A549 (cell line): ENCODE results near the gene CREB1. TPM values are rescaled to one million over a fixed set of nuclear protein-coding genes. Genes with fewer than 3 reads are reported as not detected.
"Not testable (repeated sequence)": the region's sequence is repeated elsewhere in the genome, so short reads cannot be mapped to it uniquely, and the experiment has no call there.

Experiments
- ATAC-seq, 2 experiments: fragments of 200-7000 bp in 1 of 2; fragments of >200 bp in 1 of 2; cut with Nextera tagmentation in 1 of 2; cut with Tn5 transposase in 1 of 2; 3 replicates each; pipeline versions ENCODE4 v1.8.0 to v1.9.1; 2018 to 2020; ENCODE audit warnings: mild to moderate bottlenecking in 1 of 2, moderate library complexity in 1 of 2
- CTCF ChIA-PET: fragments of 300-600 bp; sonication (Branson Sonifier 250); formaldehyde crosslinking; extraction: SDS; loops from one replicate; lab custom pipeline; 2021; ENCODE audit warnings: antibody characterized with exemption, inconsistent platforms; lab: Yijun Ruan, JAX
- POLR2A ChIA-PET: fragments of 350-600 bp; formaldehyde crosslinking; extraction: SDS; loops from one replicate; lab custom pipeline; 2021; ENCODE audit warnings: antibody characterized with exemption, inconsistent platforms; lab: Yijun Ruan, JAX
- DNase-seq, 2 experiments: peaks; one replicate each; pipeline versions ENCODE4 v3.0.0 to v3.0.0-alpha.2; 2011 to 2016; ENCODE audit warnings: low read depth in 1 of 2, low spot score in 1 of 2
- FAIRE-seq: peaks from 2 replicates; lab custom pipeline; 2011; peaks lifted over from hg19 to GRCh38; lab: Jason Lieb, UNC
- H3K27ac ChIP-seq, 2 experiments: fragments of >200 bp; sonication (Bioruptor Twin); formaldehyde crosslinking; 3 replicates each; pipeline ENCODE4 v1.5.1; 2016 to 2017
- H3K4me1 ChIP-seq: fragments of >200 bp; sonication (Bioruptor Twin); formaldehyde crosslinking; 3 replicates; pipeline ENCODE4 v1.6.1; 2016
- H3K4me2 ChIP-seq: fragments of >200 bp; sonication (Bioruptor Twin); formaldehyde crosslinking; 3 replicates; pipeline ENCODE4 v1.6.1; 2016
- H3K4me3 ChIP-seq: fragments of >200 bp; sonication (Bioruptor Twin); formaldehyde crosslinking; 3 replicates; pipeline ENCODE4 v1.5.1; 2016
- H3K9me3 ChIP-seq: fragments of >200 bp; sonication (Bioruptor Twin); formaldehyde crosslinking; 3 replicates; pipeline ENCODE4 v1.6.1; 2016
- CBX2 ChIP-seq: fragments of 200-600 bp; sonication (generic); IDR thresholded peaks from 2 replicates; pipeline ENCODE4 v1.6.1; 2016; ENCODE audit warnings: low read depth, mild to moderate bottlenecking, borderline replicate concordance
- EP300 ChIP-seq, 2 experiments: fragments of >200 bp; sonication (Bioruptor Twin); formaldehyde crosslinking; IDR thresholded peaks; 2 replicates in 1 of 2; 3 replicates in 1 of 2; pipeline ENCODE4 v1.6.1; 2016 to 2017
- ESRRA ChIP-seq: fragments of 150-350 bp; IDR thresholded peaks from 2 replicates; pipeline ENCODE4 v1.6.1; 2014; ENCODE audit warnings: mild to moderate bottlenecking, low read length, borderline replicate concordance
- FOSL2 ChIP-seq, 2 experiments: fragments of 450-650 bp in 1 of 2; fragments of >200 bp in 1 of 2; sonication (Bioruptor Twin) in 1 of 2; formaldehyde crosslinking; IDR thresholded peaks; 2 replicates each; pipeline versions ENCODE4 v1.5.0 to v1.6.1; 2016 to 2020; ENCODE audit warnings: mild to moderate bottlenecking in 1 of 2, moderate library complexity in 1 of 2
- HDAC2 ChIP-seq: fragments of 200-600 bp; sonication (generic); IDR thresholded peaks from 2 replicates; pipeline ENCODE4 v1.6.1; 2016
- HOXA7 ChIP-seq: fragments of 250-450 bp; sonication (Bioruptor Pico); IDR thresholded peaks from 2 replicates; pipeline ENCODE4 v1.5.0; 2020; ENCODE audit warnings: mild to moderate bottlenecking, moderate library complexity
- HOXB5 ChIP-seq: fragments of 250-450 bp; sonication (Bioruptor Pico); IDR thresholded peaks from 2 replicates; pipeline ENCODE4 v1.5.0; 2020; ENCODE audit warnings: mild to moderate bottlenecking, moderate library complexity
- MAX ChIP-seq: IDR thresholded peaks from 2 replicates; pipeline ENCODE4 v1.6.1; 2012
- RARB ChIP-seq: fragments of 250-450 bp; sonication (Bioruptor Pico); IDR thresholded peaks from 2 replicates; pipeline ENCODE4 v1.8.0; 2021; ENCODE audit warnings: mild to moderate bottlenecking, moderate library complexity
- TP53 ChIP-seq: fragments of 250-450 bp; sonication (Bioruptor Pico); IDR thresholded peaks from 2 replicates; pipeline ENCODE4 v1.5.0; 2021; ENCODE audit warnings: mild to moderate bottlenecking, moderate library complexity
- ZC3H11A ChIP-seq: fragments of 450-650 bp; IDR thresholded peaks from 2 replicates; pipeline ENCODE4 v1.6.1; 2014; ENCODE audit warnings: antibody characterized with exemption, mild to moderate bottlenecking
- ZFP36 ChIP-seq: fragments of 450-650 bp; IDR thresholded peaks from 2 replicates; pipeline ENCODE4 v1.6.1; 2014; ENCODE audit warnings: borderline replicate concordance; ENCODE audit not compliant: partially characterized antibody
- ZSCAN20 ChIP-seq: fragments of 250-450 bp; sonication (Bioruptor Pico); IDR thresholded peaks from 2 replicates; pipeline ENCODE4 v1.8.0; 2022; ENCODE audit warnings: mild to moderate bottlenecking, moderate library complexity
- WGBS: methylation state at CpG from one replicate; pipeline ENCODE4 v1.1.6; 2017; ENCODE audit errors: missing lambda C conversion rate; 5-methylcytosine and 5-hydroxymethylcytosine counted together
- polyA plus RNA-seq, 4 experiments: library from polyadenylated mRNA; depleted of rRNA in 3 of 4; stranded (reverse); fragments of >200 nt; fragmentation: RNase III in 1 of 4; extraction: RNeasy Plus Mini Kit Qiagen cat#74134 plus additional on column Dnase treatment in 1 of 4; gene quantifications; 2 replicates in 3 of 4; 3 replicates in 1 of 4; pipeline ENCODE4 v1.2.3, GENCODE V29; 2011 to 2017
- TF ChIP-seq, protein P1 (sequence below): fragments of >200 bp; sonication (Bioruptor Twin); formaldehyde crosslinking; IDR thresholded peaks from 3 replicates; pipeline ENCODE4 v1.6.1; 2016

The CREB1 gene
- polyA plus RNA-seq, 2 of the 4 experiments (the other 2 are of a cell fraction): 14.3 to 42.5 TPM

- no peak for FAIRE-seq
- H3K9me3 ChIP-seq: peaks cover 10% of the 10 kb centered on the region; the same call in 2 of the 3 replicates
- peak in 1 of 2 experiments; percentile 57 for DNase-seq
- POLR2A ChIA-PET: interaction anchor here (1.5 to 1.7 kb wide), 2 partner anchors 10 to 76 kb away, joined by 4 to 5 read pairs; partner anchors contain the start of genes CCNYL1 and METTL21A
- H3K4me1 ChIP-seq: peaks cover 50% of the 10 kb centered on the region
- 37% methylated on average over 11 of the region's 11 CpGs for WGBS
- peak; percentile 75; the same call in 1 of the 2 replicates for TF ChIP-seq MAX
- TF ChIP-seq ZFP36: no peak
- TF ChIP-seq CBX2: no peak
- TF ChIP-seq, protein P1, sequence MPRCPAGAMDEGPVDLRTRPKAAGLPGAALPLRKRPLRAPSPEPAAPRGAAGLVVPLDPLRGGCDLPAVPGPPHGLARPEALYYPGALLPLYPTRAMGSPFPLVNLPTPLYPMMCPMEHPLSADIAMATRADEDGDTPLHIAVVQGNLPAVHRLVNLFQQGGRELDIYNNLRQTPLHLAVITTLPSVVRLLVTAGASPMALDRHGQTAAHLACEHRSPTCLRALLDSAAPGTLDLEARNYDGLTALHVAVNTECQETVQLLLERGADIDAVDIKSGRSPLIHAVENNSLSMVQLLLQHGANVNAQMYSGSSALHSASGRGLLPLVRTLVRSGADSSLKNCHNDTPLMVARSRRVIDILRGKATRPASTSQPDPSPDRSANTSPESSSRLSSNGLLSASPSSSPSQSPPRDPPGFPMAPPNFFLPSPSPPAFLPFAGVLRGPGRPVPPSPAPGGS: no peak
- TF ChIP-seq FOSL2 (IDR thresholded peaks at IDR 0.05): peak; percentile 34; the same call in 1 of the 2 replicates
- peak; percentile 71 for TF ChIP-seq FOSL2 (CRISPR knock-in tag; IDR thresholded peaks at IDR 0.05)
- TF ChIP-seq HOXB5 (CRISPR knock-in tag): no peak
- peak; percentile 52 to 64; a peak in 5 of 6 replicates for ATAC-seq
- CTCF ChIA-PET: interaction anchor here (1.1 to 3.0 kb wide), 8 partner anchors 9 to 110 kb away, joined by 3 to 24 read pairs (median 4); no protein-coding TSS in a partner anchor
- no peak overlapping the region for H3K4me3 ChIP-seq
- peak overlapping the region; percentile 40 for H3K4me2 ChIP-seq
- H3K27ac ChIP-seq: peak overlapping the region; percentile 89 to 94
Measured at GRCh38 chr2:207635468-207636200, 105.9 kb downstream of the CREB1 start.

DNA sequence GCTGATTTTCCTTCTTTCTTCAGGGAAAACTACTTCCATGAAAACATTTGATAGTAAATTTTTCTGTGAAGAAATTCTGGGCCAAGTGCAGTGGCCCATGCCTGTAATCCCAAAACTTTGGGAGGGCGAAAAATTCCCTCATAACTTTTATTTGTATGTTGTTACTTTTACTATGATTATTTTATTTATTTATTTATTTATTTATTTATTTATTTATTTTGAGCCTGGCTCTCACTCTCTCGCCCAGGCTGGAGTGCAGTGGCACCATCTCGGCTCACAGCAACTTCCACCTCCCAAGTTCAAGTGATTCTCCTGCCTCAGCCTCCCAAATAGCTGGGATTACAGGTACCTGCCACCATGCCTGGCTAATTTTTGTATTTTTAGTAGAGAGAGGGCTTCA is 109.5 kb downstream of the CREB1 start:
- H3K27ac ChIP-seq, H3K4me2 ChIP-seq, ATAC-seq, POLR2A ChIA-PET, DNase-seq, H3K4me3 ChIP-seq, FAIRE-seq: not testable (repeated sequence)
- peaks cover 14% of the 10 kb centered on the region; the same call in 2 of the 3 replicates for H3K9me3 ChIP-seq
- peaks cover 20% of the 10 kb centered on the region for H3K4me1 ChIP-seq
- whole genome bisulfite sequencing: 84% methylated on average over 3 of the region's 3 CpGs
- peak; percentile 30 for TF ChIP-seq ZC3H11A
- CTCF ChIA-PET: interaction anchor here (1.8 kb wide), 1 partner anchor 29 kb away, joined by 4 read pairs; no protein-coding TSS in a partner anchor

- ChIA-PET POLR2A (no interaction called here), CTCF (no interaction called here)
- no peak for ATAC-seq
- peaks cover 14% of the 10 kb centered on the region; the same call in 2 of the 3 replicates for H3K9me3 ChIP-seq
- H3K27ac ChIP-seq: no peak overlapping the region
- no peak overlapping the region for H3K4me2 ChIP-seq
- peaks cover 11% of the 10 kb centered on the region for H3K4me1 ChIP-seq
- no peak overlapping the region for H3K4me3 ChIP-seq
- DNase-seq: no peak
- no peak for TF ChIP-seq HDAC2
- TF ChIP-seq ESRRA: no peak
- TF ChIP-seq FOSL2 (IDR thresholded peaks at IDR 0.05): no peak
- no peak for TF ChIP-seq FOSL2 (CRISPR knock-in tag; IDR thresholded peaks at IDR 0.05)
- TF ChIP-seq HOXA7 (CRISPR knock-in tag): no peak
- TF ChIP-seq EP300 (IDR thresholded peaks at IDR 0.05): no peak
- no peak for TF ChIP-seq TP53
- no peak for TF ChIP-seq RARB (CRISPR knock-in tag)
- FAIRE-seq: no peak
Measured at GRCh38 chr2:207640160-207640559, 110.4 kb downstream of the CREB1 start.

- CTCF ChIA-PET: no interaction called here
- FAIRE-seq: no peak
Measured at GRCh38 chr2:207640661-207641060, 110.9 kb downstream of the CREB1 start.

More at GRCh38 chr2:207640661-207641060, 110.9 kb downstream of the CREB1 start:
- H3K9me3 ChIP-seq: peaks cover 14% of the 10 kb centered on the region; the same call in 2 of the 3 replicates
- H3K4me3 ChIP-seq: no peak overlapping the region
- WGBS: 43% methylated on average over 1 of the region's 1 CpG
- no peak overlapping the region for H3K4me2 ChIP-seq
- H3K27ac ChIP-seq: no peak overlapping the region
- peaks cover 6% of the 10 kb centered on the region for H3K4me1 ChIP-seq
- POLR2A ChIA-PET: no interaction called here
- DNase-seq: no peak
- no peak for ATAC-seq
- TF ChIP-seq ZSCAN20 (CRISPR knock-in tag): no peak
